ENCODE data around the gene TRMT61A. TPM values are rescaled to one million over a fixed set of nuclear protein-coding genes. Genes with fewer than 3 reads are reported as not detected.
A peak's percentile ranks its signal among the peaks of the same experiment; 100 is the strongest.

The TRMT61A gene
- total RNA-seq, 4 donors from 2014 or later, result 3.6 to 26.5 (median 8.7) TPM

DNA sequence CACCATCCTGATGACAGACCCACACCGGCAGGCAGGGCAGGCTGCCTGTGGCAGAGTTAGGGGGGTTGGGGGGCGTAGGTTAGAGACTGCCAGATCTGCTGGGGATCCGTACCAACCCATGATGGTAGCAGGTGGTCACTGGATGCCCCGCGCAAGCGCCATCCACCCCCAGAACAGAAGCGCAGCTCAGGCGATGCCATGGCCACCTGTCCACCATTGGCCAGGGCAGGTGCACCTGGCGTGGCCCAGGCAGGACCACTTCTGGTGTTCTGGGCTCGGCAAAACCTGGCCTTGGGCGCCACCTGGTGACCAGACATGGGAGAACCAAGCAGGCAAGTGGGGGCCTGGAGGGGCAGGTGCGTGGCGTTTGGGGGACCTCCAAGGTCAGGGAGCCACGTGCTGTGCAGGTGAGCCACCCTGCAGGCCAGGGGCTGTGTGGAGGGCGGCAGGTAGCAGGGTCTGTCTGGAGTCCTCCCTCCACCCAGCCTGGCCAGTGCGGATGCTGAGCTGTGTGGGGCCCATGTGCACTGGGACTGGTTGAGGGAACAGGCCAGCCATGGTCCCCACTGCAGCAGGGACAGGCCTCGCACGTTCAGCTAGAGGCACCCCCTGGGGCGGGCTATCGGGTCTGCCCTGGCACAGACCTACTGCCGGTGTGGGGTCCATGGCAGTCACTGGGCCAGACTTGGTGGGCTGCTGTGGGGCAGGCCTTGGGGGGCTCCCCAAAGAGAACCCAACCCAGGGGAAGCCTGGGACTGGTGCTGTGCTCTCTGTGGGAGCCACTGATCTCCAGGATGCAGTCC lies 17.9 kb downstream of the TRMT61A start:
- intact Hi-C loops (cut with DNase I; ENCODE audit: low total_unique reads), result loop anchor here (5.0 kb wide), 1 partner anchor 45 kb away; no protein-coding TSS in a partner anchor
- H3K4me3 ChIP-seq, result no peak overlapping the region
- no peaks in the 10 kb centered on the region for H3K27me3 ChIP-seq
- no peaks in the 10 kb centered on the region for H3K36me3 ChIP-seq
- no peak overlapping the region for H3K27ac ChIP-seq
- H3K9me3 ChIP-seq, result no peaks in the 10 kb centered on the region
- TF ChIP-seq, protein P1, sequence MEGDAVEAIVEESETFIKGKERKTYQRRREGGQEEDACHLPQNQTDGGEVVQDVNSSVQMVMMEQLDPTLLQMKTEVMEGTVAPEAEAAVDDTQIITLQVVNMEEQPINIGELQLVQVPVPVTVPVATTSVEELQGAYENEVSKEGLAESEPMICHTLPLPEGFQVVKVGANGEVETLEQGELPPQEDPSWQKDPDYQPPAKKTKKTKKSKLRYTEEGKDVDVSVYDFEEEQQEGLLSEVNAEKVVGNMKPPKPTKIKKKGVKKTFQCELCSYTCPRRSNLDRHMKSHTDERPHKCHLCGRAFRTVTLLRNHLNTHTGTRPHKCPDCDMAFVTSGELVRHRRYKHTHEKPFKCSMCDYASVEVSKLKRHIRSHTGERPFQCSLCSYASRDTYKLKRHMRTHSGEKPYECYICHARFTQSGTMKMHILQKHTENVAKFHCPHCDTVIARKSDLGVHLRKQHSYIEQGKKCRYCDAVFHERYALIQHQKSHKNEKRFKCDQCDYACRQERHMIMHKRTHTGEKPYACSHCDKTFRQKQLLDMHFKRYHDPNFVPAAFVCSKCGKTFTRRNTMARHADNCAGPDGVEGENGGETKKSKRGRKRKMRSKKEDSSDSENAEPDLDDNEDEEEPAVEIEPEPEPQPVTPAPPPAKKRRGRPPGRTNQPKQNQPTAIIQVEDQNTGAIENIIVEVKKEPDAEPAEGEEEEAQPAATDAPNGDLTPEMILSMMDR (IDR thresholded peaks at IDR 0.05), result peak; percentile 89 to 96 (median 93)
- TF ChIP-seq POLR2A (IDR thresholded peaks at IDR 0.05), result peak in 1 of 2 donors; percentile 12
- peak; percentile 74 to 79 for DNase-seq
- H3K4me1 ChIP-seq, result peaks cover 14 to 39% of the 10 kb centered on the region in 2 donors

DNA sequence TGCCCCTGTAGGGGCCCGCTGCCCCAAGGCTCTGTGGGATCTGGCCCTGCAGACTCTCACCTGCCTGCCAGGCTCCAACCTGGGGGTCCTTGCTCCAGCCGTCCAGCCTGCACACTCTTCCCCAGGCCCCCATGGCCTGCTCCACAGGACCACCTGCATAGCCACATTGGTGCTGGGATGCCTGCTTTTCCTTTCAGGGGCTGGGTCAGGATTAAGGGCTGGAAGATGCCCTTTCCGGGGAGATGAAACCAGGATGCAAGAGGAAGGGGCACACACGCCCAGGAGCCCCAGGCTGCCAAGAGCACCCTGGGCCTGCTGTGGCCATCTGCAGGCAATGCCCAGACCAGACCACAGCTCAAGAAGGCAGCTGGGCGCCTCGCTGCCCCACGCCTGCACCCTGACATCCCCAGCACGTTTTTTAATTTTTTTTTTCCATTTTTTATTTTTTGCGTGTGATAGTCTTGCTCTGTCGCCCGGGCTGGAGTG lies 18.5 kb downstream of the TRMT61A start:
- no peak for DNase-seq
- Histone ChIP-seq H3K4me1 (peaks cover 19 to 36% of the 10 kb centered on the region in 2 donors), H3K4me3 (no peak overlapping the region), H3K27me3 (no peaks in the 10 kb centered on the region), H3K27ac (no peak overlapping the region), H3K9me3 (no peaks in the 10 kb centered on the region), H3K36me3 (no peaks in the 10 kb centered on the region)
- TF ChIP-seq POLR2A (IDR thresholded peaks at IDR 0.05), result no peak
- TF ChIP-seq, protein P1 (IDR thresholded peaks at IDR 0.05), result no peak
- intact Hi-C loops (cut with DNase I; ENCODE audit: low total_unique reads), result loop anchor here (5.0 kb wide), 1 partner anchor 45 kb away; no protein-coding TSS in a partner anchor

DNA sequence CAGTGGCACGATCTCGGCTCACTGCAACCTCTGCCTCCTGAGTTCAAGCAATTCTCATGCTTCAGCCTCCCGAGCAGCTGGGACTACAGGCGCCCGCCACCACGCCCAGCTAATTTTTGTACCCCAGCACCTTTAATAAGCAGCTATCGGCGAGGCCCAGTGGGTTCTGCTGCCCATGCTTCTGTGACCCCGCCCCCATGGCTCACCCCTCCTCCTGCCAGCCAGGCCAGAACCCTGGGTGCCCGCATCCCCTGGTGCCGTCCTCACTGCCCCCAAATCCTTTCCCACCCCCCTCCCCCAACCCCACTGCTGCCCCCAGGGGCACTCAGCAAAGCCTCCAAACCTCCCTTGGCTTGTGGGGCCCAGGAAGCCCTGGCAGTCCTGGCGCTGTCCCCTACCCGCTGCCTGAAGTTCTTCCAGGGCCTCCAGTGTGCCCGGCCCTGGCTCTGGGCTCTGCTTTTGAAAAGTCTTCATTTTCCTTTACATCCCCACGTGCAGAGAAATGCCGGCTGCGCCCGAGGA lies 19.0 kb downstream of the TRMT61A start:
- Histone ChIP-seq H3K36me3 (no peaks in the 10 kb centered on the region), H3K9me3 (no peaks in the 10 kb centered on the region), H3K4me1 (peaks cover 19 to 31% of the 10 kb centered on the region in 2 donors), H3K4me3 (no peak overlapping the region), H3K27ac (no peak overlapping the region), H3K27me3 (no peaks in the 10 kb centered on the region)
- no peak for TF ChIP-seq POLR2A (IDR thresholded peaks at IDR 0.05)
- TF ChIP-seq, protein P1 (IDR thresholded peaks at IDR 0.05), result no peak
- DNase-seq, result no peak
- intact Hi-C loops (cut with DNase I; ENCODE audit: low total_unique reads), result loop anchor here (5.0 kb wide), 1 partner anchor 46 kb away; no protein-coding TSS in a partner anchor

DNA sequence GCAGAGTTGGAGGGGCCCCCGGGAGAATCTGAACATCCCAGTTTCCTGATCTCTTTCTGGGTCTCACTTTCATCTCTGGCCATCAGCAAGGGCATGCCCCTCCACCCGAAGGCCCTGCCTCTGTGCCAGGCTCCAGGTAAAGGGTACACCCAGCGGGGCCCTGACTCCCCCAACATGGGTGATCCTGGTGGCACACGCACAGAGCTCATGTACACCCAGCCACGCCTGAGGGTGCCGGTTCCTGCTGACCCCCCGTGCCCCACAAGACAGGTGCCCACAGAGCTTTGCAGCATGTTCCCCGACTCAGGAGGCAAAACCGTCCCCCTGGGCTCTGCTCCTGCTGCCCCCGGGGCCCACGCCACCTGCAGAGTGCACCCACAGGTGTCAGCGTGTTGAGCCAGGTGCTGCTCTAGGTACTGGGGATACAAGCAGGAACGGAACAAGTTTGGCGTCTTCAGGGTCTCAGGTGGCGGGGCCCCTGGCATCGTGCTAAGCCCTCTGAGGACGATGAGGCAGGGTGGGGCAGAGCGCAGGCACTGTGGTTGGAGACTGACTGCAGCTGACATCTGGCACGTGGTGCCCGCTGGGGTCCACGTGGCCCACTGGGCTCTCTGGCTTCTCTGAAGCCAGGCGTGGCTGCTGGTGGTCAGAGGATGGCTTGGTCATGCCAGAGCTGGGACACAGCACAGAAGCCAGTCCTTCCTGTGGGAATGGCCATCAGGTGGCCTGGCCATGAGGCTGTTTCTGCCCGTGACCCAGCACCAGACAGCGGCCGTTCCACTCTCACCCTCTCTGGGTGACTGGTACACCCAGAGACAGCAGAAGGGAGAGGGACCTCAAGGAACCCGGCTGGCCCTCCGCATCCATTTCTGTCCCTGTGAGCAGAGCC lies 19.7 kb downstream of the TRMT61A start:
- no peaks in the 10 kb centered on the region for H3K27me3 ChIP-seq
- H3K36me3 ChIP-seq, result no peaks in the 10 kb centered on the region
- DNase-seq, result no peak
- no peaks in the 10 kb centered on the region for H3K9me3 ChIP-seq
- peaks cover 17 to 24% of the 10 kb centered on the region in 2 donors for H3K4me1 ChIP-seq
- H3K27ac ChIP-seq, result no peak overlapping the region
- intact Hi-C loops (cut with DNase I; ENCODE audit: low total_unique reads), result loop anchor here (5.0 kb wide), 1 partner anchor 46 kb away; no protein-coding TSS in a partner anchor
- no peak overlapping the region for H3K4me3 ChIP-seq
- TF ChIP-seq POLR2A (IDR thresholded peaks at IDR 0.05), result no peak
- TF ChIP-seq, protein P1 (IDR thresholded peaks at IDR 0.05), result no peak
